ENCODE measurements around the gene BNIP1. TPM values are rescaled to one million over a fixed set of nuclear protein-coding genes. Genes with fewer than 3 reads are reported as not detected.
A peak's percentile ranks its signal among the peaks of the same experiment; 100 is the strongest.

The BNIP1 gene
- total and polyA plus RNA-seq, 2 of the 4 experiments (the other 2 are of a cell fraction): 24.3 to 35.3 TPM

- H3K36me3 ChIP-seq (ENCODE audit: control insufficient read depth, insufficient read depth, low read length): 0 out of 2 replicates have a peak, but pooled peaks cover 5% of the 10 kb centered on the region
- H2AK5ac ChIP-seq (ENCODE audit: low read depth, low read length): peak overlapping the region; percentile 49; the same call in 1 of the 2 replicates
- intact Hi-C loops (cut with micrococcal nuclease): loop anchor here (5.0 kb wide), 2 partner anchors 71 to 436 kb away; no protein-coding TSS in a partner anchor
- no CpG with 5 or more reads among the region's 8 CpGs for WGBS, 2 experiments (ENCODE audit: extremely low coverage in 2 of 2, insufficient read length in 1 of 2)
- no peaks in the 10 kb centered on the region for H3K4me1 ChIP-seq (ENCODE audit: control insufficient read depth, insufficient read depth, low read length)
- no peak overlapping the region for H3K9ac ChIP-seq (ENCODE audit: low read depth, low read length)
- H3K9me1 ChIP-seq (ENCODE audit: insufficient read depth, low read length): peaks cover 4% of the 10 kb centered on the region
- H3K9me3 ChIP-seq (ENCODE audit: control insufficient read depth, insufficient read depth, low read length): no peaks in the 10 kb centered on the region
- peak overlapping the region; percentile 26; the same call in 1 of the 2 replicates for H4K5ac ChIP-seq (ENCODE audit: low read depth, low read length)
- H2BK20ac ChIP-seq (ENCODE audit: low read depth, low read length): 0 out of 2 replicates have a peak overlapping the region, but pooled peaks have one; percentile 67
- TF ChIP-seq MAFK (IDR thresholded peaks at IDR 0.05; ENCODE audit: low read depth, low read length) (no peak), CHD1 (IDR thresholded peaks at IDR 0.05; ENCODE audit: low read depth, low read length) (no peak), FOS (IDR thresholded peaks at IDR 0.05; ENCODE audit: low read depth, low read length) (no peak)
- BruUV-seq (replicated peaks): no TSS peak
- no peak overlapping the region for H3K4me2 ChIP-seq (ENCODE audit: low read depth, low read length)
- dilution Hi-C loops (cut with HindIII; ENCODE audit: low sequenced_read_pairs, unreplicated experiment): no loop called here
- CTCF ChIA-PET: no interaction called here
- no peak overlapping the region for H2AK9ac ChIP-seq (replicated peaks; ENCODE audit: low read depth, low read length, poor library complexity)
- H3K4me3 ChIP-seq (ENCODE audit: insufficient read depth, low read depth, low read length): no peak overlapping the region
- no peaks in the 10 kb centered on the region for H4K20me1 ChIP-seq (ENCODE audit: insufficient read depth, low read length)
- H3K4ac ChIP-seq (ENCODE audit: low read depth, low read length): peak overlapping the region; percentile 64
- H2BK120ac ChIP-seq (ENCODE audit: low read depth, low read length): peak overlapping the region; percentile 46; the same call in 1 of the 2 replicates
- H2AFZ ChIP-seq (replicated peaks; ENCODE audit: low read length, poor library complexity): peak overlapping the region; percentile 81
- H3K18ac ChIP-seq (ENCODE audit: low read depth, low read length): no peak overlapping the region
- H4K91ac ChIP-seq (ENCODE audit: insufficient read depth, low read depth, low read length): no peak overlapping the region; the same call in 1 of the 2 replicates
- no peak for DNase-seq
- H4K8ac ChIP-seq (ENCODE audit: low read depth in 2 of 2, low read length in 2 of 2): peak overlapping the region; percentile 1 to 75
- H3K14ac ChIP-seq (replicated peaks; ENCODE audit: low read depth, low read length): no peak overlapping the region
- in situ Hi-C loops (cut with MboI; ENCODE audit: low sequenced_read_pairs): loop anchor here (5.0 to 10.0 kb wide), 2 partner anchors 161 to 439 kb away; partner anchors contain the start of gene ATP6V0E1
- H3K23ac ChIP-seq (ENCODE audit: low read depth, low read length): no peak overlapping the region
- H3K27ac ChIP-seq (ENCODE audit: insufficient read depth, low read length): no peak overlapping the region
- peaks cover 10 to 18% of the 10 kb centered on the region in 2 experiments for H3K79me1 ChIP-seq (ENCODE audit: low read depth in 1 of 2, low read length in 2 of 2)
- POLR2A ChIA-PET (ENCODE audit: unreplicated experiment): no interaction called here
- H3K27me3 ChIP-seq (ENCODE audit: control insufficient read depth, insufficient read depth, low read length): no peaks in the 10 kb centered on the region
- ATAC-seq (ENCODE audit: low read depth): no peak
- H2BK15ac ChIP-seq (ENCODE audit: low read depth, low read length): no peak overlapping the region; the same call in 2 of the 3 replicates
- no peak overlapping the region for H3K56ac ChIP-seq (ENCODE audit: extremely low read depth, insufficient read depth, low read length)
- H2BK5ac ChIP-seq (ENCODE audit: low read depth, low read length, poor library complexity, severe bottlenecking): no peak overlapping the region
Observed at GRCh38 chr5:173143567-173143966, 764 bp upstream of the BNIP1 start.
